Mesenchymal stem cell (in vitro differentiated cells and primary cell): ENCODE measurements around the gene CBY1.

Source experiments
- DNase-seq: peaks from one replicate; pipeline ENCODE4 v3.0.0-alpha.2; 2013
- H2AFZ ChIP-seq: one replicate; pipeline ENCODE4 v1.6.1; 2013; ENCODE audit warnings: low read depth, mild to moderate bottlenecking, control low read depth, inconsistent platforms, low read length, moderate library complexity
- H2AK5ac ChIP-seq: 2 replicates; pipeline ENCODE4 v1.6.1; 2013; ENCODE audit warnings: low read length, moderate library complexity, mild to moderate bottlenecking, inconsistent platforms; ENCODE audit not compliant: severe bottlenecking
- H2BK120ac ChIP-seq: one replicate; pipeline ENCODE4 v1.6.1; 2013; ENCODE audit warnings: low read depth, mild to moderate bottlenecking, inconsistent platforms, low read length, moderate library complexity
- H2BK12ac ChIP-seq, 2 experiments: one replicate each; pipeline ENCODE4 v1.6.1; 2013; ENCODE audit warnings: inconsistent platforms in 2 of 2, low read length in 2 of 2, mild to moderate bottlenecking in 2 of 2, moderate library complexity in 2 of 2, control low read depth in 1 of 2
- H2BK15ac ChIP-seq: one replicate; pipeline ENCODE4 v1.6.1; 2013; ENCODE audit warnings: mild to moderate bottlenecking, low read depth, inconsistent platforms; ENCODE audit not compliant: poor library complexity, severe bottlenecking
- H2BK5ac ChIP-seq: 2 replicates; pipeline ENCODE4 v1.6.1; 2013; ENCODE audit warnings: low read depth, mild to moderate bottlenecking, low read length, control low read depth, inconsistent platforms; ENCODE audit not compliant: poor library complexity, severe bottlenecking
- H3K14ac ChIP-seq, 2 experiments: one replicate each; pipeline ENCODE4 v1.6.1; 2013; ENCODE audit warnings: inconsistent platforms in 2 of 2, low read length in 2 of 2, control low read depth in 1 of 2, mild to moderate bottlenecking in 1 of 2, moderate library complexity in 1 of 2
- H3K18ac ChIP-seq, 2 experiments: one replicate each; pipeline ENCODE4 v1.6.1; 2013; ENCODE audit warnings: inconsistent platforms in 2 of 2, low read length in 2 of 2, control low read depth in 1 of 2, low read depth in 1 of 2, mild to moderate bottlenecking in 1 of 2
- H3K23ac ChIP-seq, 2 experiments: one replicate each; pipeline ENCODE4 v1.6.1; 2013; ENCODE audit warnings: inconsistent platforms in 2 of 2, low read length in 2 of 2, mild to moderate bottlenecking in 2 of 2, moderate library complexity in 2 of 2, control low read depth in 1 of 2
- H3K27ac ChIP-seq: 2 replicates; pipeline ENCODE4 v1.5.1; 2013; ENCODE audit warnings: mild to moderate bottlenecking, moderate library complexity, low read length, control low read depth, inconsistent platforms; ENCODE audit not compliant: poor library complexity, severe bottlenecking
- H3K27me3 ChIP-seq, 2 experiments: 2 replicates each; pipeline versions ENCODE4 v1.6.1 to v1.7.0; 2013; ENCODE audit warnings: low read length in 2 of 2, mild to moderate bottlenecking in 2 of 2, moderate library complexity in 2 of 2, control low read depth in 1 of 2, inconsistent platforms in 1 of 2; ENCODE audit not compliant: control insufficient read depth in 1 of 2, insufficient read depth in 1 of 2
- H3K36me3 ChIP-seq, 2 experiments: 2 replicates each; pipeline versions ENCODE4 v1.6.1 to v1.7.0; 2013; ENCODE audit warnings: low read length in 2 of 2, control low read depth in 1 of 2, inconsistent platforms in 1 of 2, low read depth in 1 of 2, mild to moderate bottlenecking in 1 of 2; ENCODE audit not compliant: insufficient read depth in 2 of 2, control insufficient read depth in 1 of 2
- H3K4ac ChIP-seq, 2 experiments: one replicate each; pipeline ENCODE4 v1.6.1; 2013; ENCODE audit warnings: inconsistent platforms in 2 of 2, low read length in 2 of 2, mild to moderate bottlenecking in 2 of 2, moderate library complexity in 2 of 2, control low read depth in 1 of 2, low read depth in 1 of 2
- H3K4me1 ChIP-seq: 2 replicates; pipeline ENCODE4 v1.6.1; 2013; ENCODE audit warnings: low read depth, low read length, control low read depth; ENCODE audit not compliant: control insufficient read depth, insufficient read depth
- H3K4me2 ChIP-seq: 2 replicates; pipeline ENCODE4 v1.6.1; 2013; ENCODE audit warnings: low read length, mild to moderate bottlenecking, inconsistent platforms; ENCODE audit not compliant: poor library complexity, severe bottlenecking
- H3K4me3 ChIP-seq, 2 experiments: 2 replicates each; pipeline versions ENCODE4 v1.5.1 to v1.7.0; 2013; ENCODE audit warnings: low read length in 2 of 2, mild to moderate bottlenecking in 2 of 2, control low read depth in 1 of 2, low read depth in 1 of 2; ENCODE audit not compliant: insufficient read depth in 1 of 2
- H3K79me1 ChIP-seq: replicated peaks from 2 replicates; pipeline ENCODE4 v1.6.1; 2013; ENCODE audit warnings: mild to moderate bottlenecking, control low read depth, low read length, inconsistent platforms; ENCODE audit not compliant: poor library complexity, severe bottlenecking
- H3K9ac ChIP-seq: 2 replicates; pipeline ENCODE4 v1.7.0; 2013; ENCODE audit warnings: mild to moderate bottlenecking, low read length, moderate library complexity
- H3K9me3 ChIP-seq: 2 replicates; pipeline ENCODE4 v1.7.0; 2013; ENCODE audit warnings: mild to moderate bottlenecking, low read length; ENCODE audit not compliant: control insufficient read depth
- H4K8ac ChIP-seq: one replicate; pipeline ENCODE4 v1.6.1; 2013; ENCODE audit warnings: inconsistent platforms, mild to moderate bottlenecking, low read length, moderate library complexity
- H4K91ac ChIP-seq: one replicate; pipeline ENCODE4 v1.6.1; 2013; ENCODE audit warnings: mild to moderate bottlenecking, low read length, inconsistent platforms
- WGBS: methylation state at CpG from one replicate; pipeline ENCODE4 v1.1.7; 2013; ENCODE audit warnings: mixed read lengths; 5-methylcytosine and 5-hydroxymethylcytosine counted together

CBY1 gene

GRCh38 chr22:38655519-38656255, 751 bp upstream of the CBY1 start:
- H3K4me1 ChIP-seq = peaks cover 5% of the 10 kb centered on the region
- no peak overlapping the region for H4K91ac ChIP-seq
- peak overlapping the region; percentile 97 for H2AFZ ChIP-seq
- H3K4me3 ChIP-seq = peak overlapping the region; percentile 94 to 97
- peak overlapping the region in 1 of 2 experiments; percentile 88 for H3K18ac ChIP-seq
- 2% methylated on average over 21 of the region's 22 CpGs for WGBS
- no peak overlapping the region for H2BK5ac ChIP-seq
- H3K14ac ChIP-seq = peak overlapping the region in 1 of 2 experiments; percentile 97
- peak overlapping the region in 1 of 2 experiments; percentile 91 for H3K4ac ChIP-seq
- H3K27ac ChIP-seq = peak overlapping the region; percentile 93
- peaks cover 14% of the 10 kb centered on the region for H3K79me1 ChIP-seq
- H3K9me3 ChIP-seq = no peaks in the 10 kb centered on the region
- H3K36me3 ChIP-seq = peaks cover 0 to 8% of the 10 kb centered on the region in 2 experiments
- no peak overlapping the region for H2AK5ac ChIP-seq
- peak; percentile 49 for DNase-seq
- no peak overlapping the region for H2BK15ac ChIP-seq
- no peak overlapping the region for H2BK120ac ChIP-seq
- no peak overlapping the region for H4K8ac ChIP-seq
- peak overlapping the region in 1 of 2 experiments; percentile 63 for H2BK12ac ChIP-seq
- H3K9ac ChIP-seq = peak overlapping the region; percentile 100
- peak overlapping the region; percentile 92 for H3K4me2 ChIP-seq
- no peaks in the 10 kb centered on the region for H3K27me3 ChIP-seq
- H3K23ac ChIP-seq = peak overlapping the region in 1 of 2 experiments; percentile 35

DNA sequence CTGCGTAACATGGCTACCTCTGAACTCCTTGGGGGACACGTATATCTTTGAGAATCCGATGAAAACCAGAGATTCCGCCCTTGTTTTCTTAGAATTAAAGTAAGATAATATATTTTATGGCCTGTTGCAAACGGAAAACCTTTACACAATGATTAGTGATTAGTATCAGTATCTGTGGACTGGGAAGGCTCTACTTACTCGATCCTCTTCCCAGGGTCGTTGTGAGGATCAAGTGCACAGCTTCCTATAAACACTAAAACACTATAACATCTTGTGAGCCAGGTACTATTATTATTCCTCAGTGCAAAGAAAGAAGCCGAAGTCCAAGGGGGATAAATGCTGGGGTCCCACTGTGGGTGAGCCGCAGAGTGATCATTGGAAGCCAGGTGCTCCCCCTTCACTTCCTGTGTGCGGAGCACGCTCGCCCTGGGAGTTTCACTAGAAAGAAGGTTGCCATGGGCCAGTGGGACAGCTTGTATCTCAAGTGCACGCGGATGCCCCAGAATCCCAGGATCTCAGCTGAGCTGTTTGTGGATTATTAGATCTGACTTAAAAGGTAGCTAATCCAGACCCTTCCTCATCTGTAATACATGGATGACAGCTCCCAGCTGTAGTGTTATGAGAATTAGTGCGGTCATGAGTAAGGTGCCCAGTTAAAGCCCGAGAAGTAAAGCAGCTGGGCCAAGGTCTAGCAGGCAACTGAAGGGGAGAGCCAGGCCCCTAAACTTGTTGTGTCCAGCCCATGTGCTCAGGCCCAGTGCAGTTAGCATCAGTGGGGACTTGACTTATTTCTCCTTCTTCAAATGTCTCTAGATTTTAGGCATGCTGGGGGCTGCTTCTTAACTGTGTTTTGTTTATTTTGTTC, 839 bp downstream of the CBY1 start:
- Histone ChIP-seq H3K27me3 (no peaks in the 10 kb centered on the region), H3K27ac (no peak overlapping the region), H4K91ac (no peak overlapping the region), H3K4me1 (peaks cover 5% of the 10 kb centered on the region), H2BK12ac (no peak overlapping the region), H4K8ac (no peak overlapping the region), H3K23ac (no peak overlapping the region), H2BK120ac (no peak overlapping the region), H2AK5ac (no peak overlapping the region), H2BK15ac (no peak overlapping the region), H3K4ac (no peak overlapping the region), H3K79me1 (peaks cover 22% of the 10 kb centered on the region), H3K4me3 (peak overlapping the region; percentile 94 to 97), H2BK5ac (no peak overlapping the region), H3K18ac (no peak overlapping the region), H3K36me3 (peaks cover 5 to 10% of the 10 kb centered on the region in 2 experiments), H3K9me3 (no peaks in the 10 kb centered on the region), H2AFZ (peak overlapping the region; percentile 97), H3K14ac (no peak overlapping the region), H3K9ac (peak overlapping the region; percentile 100), H3K4me2 (peak overlapping the region; percentile 92)
- 45% methylated on average over 11 of the region's 16 CpGs for WGBS
- DNase-seq = peak; percentile 48

- Histone ChIP-seq H2AFZ (no peak overlapping the region), H2AK5ac (no peak overlapping the region), H2BK15ac (no peak overlapping the region), H3K23ac (no peak overlapping the region), H3K79me1 (peaks cover 5% of the 10 kb centered on the region), H3K4ac (no peak overlapping the region), H3K4me3 (no peak overlapping the region), H3K9ac (no peak overlapping the region), H3K27me3 (no peaks in the 10 kb centered on the region), H3K4me1 (no peaks in the 10 kb centered on the region), H3K9me3 (no peaks in the 10 kb centered on the region), H2BK5ac (no peak overlapping the region), H4K8ac (no peak overlapping the region), H3K36me3 (peaks cover 32 to 39% of the 10 kb centered on the region in 2 experiments), H3K27ac (no peak overlapping the region), H2BK120ac (no peak overlapping the region), H3K18ac (no peak overlapping the region), H3K14ac (no peak overlapping the region), H3K4me2 (no peak overlapping the region), H2BK12ac (no peak overlapping the region), H4K91ac (no peak overlapping the region)
- DNase-seq = no peak
- WGBS = 95% methylated on average over 5 of the region's 5 CpGs
Observed at GRCh38 chr22:38674888-38675287, 18.4 kb downstream of the CBY1 start.

GRCh38 chr22:38675833-38676232, 19.4 kb downstream of the CBY1 start:
- H3K9me3 ChIP-seq = no peaks in the 10 kb centered on the region
- H3K79me1 ChIP-seq = peaks cover 8% of the 10 kb centered on the region
- no peak overlapping the region for H3K27ac ChIP-seq
- peaks cover 29 to 36% of the 10 kb centered on the region in 2 experiments for H3K36me3 ChIP-seq
- H4K8ac ChIP-seq = no peak overlapping the region
- no peak for DNase-seq
- H3K9ac ChIP-seq = no peak overlapping the region
- no peak overlapping the region for H2BK15ac ChIP-seq
- no peak overlapping the region for H3K4me2 ChIP-seq
- no peak overlapping the region for H3K14ac ChIP-seq
- no peak overlapping the region for H2AK5ac ChIP-seq
- H2BK5ac ChIP-seq = no peak overlapping the region
- H3K23ac ChIP-seq = no peak overlapping the region
- H3K18ac ChIP-seq = no peak overlapping the region
- H2BK12ac ChIP-seq = no peak overlapping the region
- H4K91ac ChIP-seq = no peak overlapping the region
- no peak overlapping the region for H2AFZ ChIP-seq
- no peaks in the 10 kb centered on the region for H3K4me1 ChIP-seq
- H3K4ac ChIP-seq = no peak overlapping the region
- no peaks in the 10 kb centered on the region for H3K27me3 ChIP-seq
- H3K4me3 ChIP-seq = no peak overlapping the region
- H2BK120ac ChIP-seq = no peak overlapping the region
- WGBS = 97% methylated on average over 3 of the region's 3 CpGs
